Endothelial cell of umbilical vein (primary cell): ENCODE measurements around the gene ATAT1. TPM values are rescaled to one million over a fixed set of nuclear protein-coding genes. Genes with fewer than 3 reads are reported as not detected.

ENCODE experiments used
- BruUV-seq: library from RNA; stranded (reverse); fragments of 400-500 nt; replicated peaks from 2 replicates; lab custom pipeline; 2021; lab: Mats Ljungman, UMichigan
- CTCF ChIA-PET: fragments of 300-600, 350-600 bp; sonication (Branson Sonifier 250); formaldehyde crosslinking; loops from one replicate; lab custom pipeline; 2021; ENCODE audit warnings: antibody characterized with exemption, inconsistent platforms; lab: Charles Lee
- POLR2A ChIA-PET: fragments of 300-600, 350-600 bp; sonication (Branson Sonifier 250); formaldehyde crosslinking; loops from one replicate; lab custom pipeline; 2021; ENCODE audit warnings: antibody characterized with exemption, inconsistent platforms; lab: Charles Lee
- DNase-seq: peaks from one replicate; pipeline ENCODE4 v3.0.0-alpha.2; 2011; ENCODE audit warnings: low read depth, low spot score
- FAIRE-seq: peaks from 2 replicates; lab custom pipeline; 2011; peaks lifted over from hg19 to GRCh38; lab: Jason Lieb, UNC
- H2AFZ ChIP-seq: 2 replicates; pipeline ENCODE4 v1.6.0; 2012; ENCODE audit warnings: low read depth, low read length, control low read depth, inconsistent platforms
- H3K27ac ChIP-seq: 2 replicates; pipeline ENCODE4 v1.5.1; 2011; ENCODE audit warnings: low read depth, mild to moderate bottlenecking, control low read depth, low read length, moderate library complexity; ENCODE audit not compliant: insufficient read depth
- H3K27me3 ChIP-seq, 2 experiments: 2 replicates each; pipeline versions ENCODE4 v1.6.0 to v1.6.1; 2011; ENCODE audit warnings: low read length in 2 of 2, mixed read lengths in 1 of 2; ENCODE audit not compliant: control insufficient read depth in 2 of 2, insufficient read depth in 2 of 2
- H3K36me3 ChIP-seq, 2 experiments: 2 replicates in 1 of 2; 3 replicates in 1 of 2; pipeline ENCODE4 v1.5.1; 2011; ENCODE audit warnings: low read length in 2 of 2, mild to moderate bottlenecking in 1 of 2, moderate library complexity in 1 of 2; ENCODE audit not compliant: control insufficient read depth in 2 of 2, insufficient read depth in 2 of 2; ENCODE audit errors: extremely low read depth in 1 of 2
- H3K4me1 ChIP-seq: 3 replicates; pipeline ENCODE4 v1.5.1; 2011; ENCODE audit warnings: mild to moderate bottlenecking, low read length; ENCODE audit not compliant: control insufficient read depth, insufficient read depth; ENCODE audit errors: extremely low read depth
- H3K4me2 ChIP-seq: 2 replicates; pipeline ENCODE4 v1.6.1; 2011; ENCODE audit warnings: low read length, control low read depth, mixed read lengths; ENCODE audit not compliant: insufficient read depth
- H3K4me3 ChIP-seq, 3 experiments: fragments of 200-600 bp in 1 of 3; sonication (generic), shearing (Covaris generic) in 1 of 3; replicated peaks in 1 of 3; 2 replicates each; pipeline ENCODE4 v1.5.1; 2011 to 2016; ENCODE audit warnings: control low read depth in 3 of 3, low read length in 3 of 3, mild to moderate bottlenecking in 2 of 3, inconsistent platforms in 1 of 3, low read depth in 1 of 3, moderate library complexity in 1 of 3; ENCODE audit not compliant: insufficient read depth in 1 of 3
- H3K79me2 ChIP-seq: 2 replicates; pipeline ENCODE4 v1.6.0; 2012; ENCODE audit warnings: low read length, inconsistent platforms; ENCODE audit not compliant: control insufficient read depth, insufficient read depth
- H3K9ac ChIP-seq: replicated peaks from 2 replicates; pipeline ENCODE3; 2011; ENCODE audit warnings: low read length, control low read depth; ENCODE audit not compliant: insufficient read depth; ENCODE audit errors: extremely low read depth
- H3K9me1 ChIP-seq: replicated peaks from 3 replicates; pipeline ENCODE4 v1.6.0; 2011; ENCODE audit warnings: mild to moderate bottlenecking, low read length; ENCODE audit not compliant: control insufficient read depth, insufficient read depth; ENCODE audit errors: extremely low read depth
- H3K9me3 ChIP-seq: replicated peaks from 2 replicates; pipeline ENCODE4 v1.5.1; 2012; ENCODE audit warnings: low read length, inconsistent platforms; ENCODE audit not compliant: control insufficient read depth, insufficient read depth
- H4K20me1 ChIP-seq: replicated peaks from 2 replicates; pipeline ENCODE3; 2011; ENCODE audit warnings: mild to moderate bottlenecking, low read length; ENCODE audit not compliant: control insufficient read depth, insufficient read depth; ENCODE audit errors: extremely low read depth
- EZH2 ChIP-seq: IDR thresholded peaks from 2 replicates; pipeline ENCODE4 v1.6.1; 2012; ENCODE audit warnings: borderline replicate concordance, low read depth, mild to moderate bottlenecking, moderate library complexity, low read length, inconsistent platforms; ENCODE audit not compliant: severe bottlenecking
- FOS ChIP-seq: IDR thresholded peaks from 2 replicates; pipeline ENCODE4 v1.6.1; 2011; ENCODE audit warnings: mild to moderate bottlenecking, low read length, moderate library complexity, borderline replicate concordance; ENCODE audit not compliant: insufficient read depth
- GATA2 ChIP-seq: IDR thresholded peaks from 2 replicates; pipeline ENCODE4 v1.7.0; 2011; ENCODE audit warnings: low read depth, mild to moderate bottlenecking, moderate library complexity, mixed read lengths, low read length; ENCODE audit not compliant: insufficient read length, insufficient read depth
- JUN ChIP-seq: IDR thresholded peaks from 2 replicates; pipeline ENCODE4 v1.6.1; 2011; ENCODE audit warnings: borderline replicate concordance, low read depth; ENCODE audit not compliant: insufficient read length, insufficient read depth
- MYC ChIP-seq: IDR thresholded peaks from one replicate; pipeline ENCODE4 v1.6.1; 2011; ENCODE audit warnings: mild to moderate bottlenecking, low read depth, low read length
- POLR2A ChIP-seq: IDR thresholded peaks from 2 replicates; pipeline ENCODE4 v1.6.1; 2012; ENCODE audit warnings: low read depth, mild to moderate bottlenecking, control low read depth, low read length
- POLR2AphosphoS5 ChIP-seq: IDR thresholded peaks from 2 replicates; pipeline ENCODE4 v1.6.1; 2012; ENCODE audit warnings: low read depth, mild to moderate bottlenecking, control low read depth, low read length, moderate library complexity; ENCODE audit not compliant: insufficient read depth
- dilution Hi-C: fragments of 300-500 bp; cut with MboI; formaldehyde crosslinking; loops from one replicate; pipeline ENCODE4 v1.15.0; 2019; ENCODE audit warnings: low sequenced_read_pairs; ENCODE audit not compliant: extremely low pct_ligation_motif_present
- intact Hi-C: fragments of 100-400 bp; cut with micrococcal nuclease; formaldehyde crosslinking; loops from one replicate; pipeline ENCODE4 v1.10.0; 2022
- polyA plus RNA-seq, 4 experiments: library from polyadenylated mRNA; depleted of rRNA in 3 of 4; stranded (reverse) in 3 of 4; unstranded in 1 of 4; fragments of >200 nt; gene quantifications; 2 replicates each; pipeline versions ENCODE4 v1.2.1 to v1.2.3, GENCODE V29; 2011 to 2012; ENCODE audit warnings: missing spikeins in 1 of 4
- total RNA-seq: library from RNA; stranded (reverse); gene quantifications from 2 replicates; pipeline ENCODE4 v1.2.3, GENCODE V29; 2021
- TF ChIP-seq, protein P1 (sequence below): IDR thresholded peaks from 2 replicates; pipeline ENCODE4 v1.6.1; 2011; ENCODE audit not compliant: insufficient read depth, insufficient read length
- TF ChIP-seq, protein P2 (sequence below), 2 donors: IDR thresholded peaks; 1 replicate in 1 of 2; 2 replicates in 1 of 2; pipeline ENCODE4 v1.5.1; 2011; ENCODE audit warnings: low read length in 2 of 2, mild to moderate bottlenecking in 2 of 2, moderate library complexity in 2 of 2, control low read depth in 1 of 2, inconsistent platforms in 1 of 2, low read depth in 1 of 2; ENCODE audit not compliant: insufficient read depth in 1 of 2; ENCODE audit errors: extremely low read depth in 1 of 2

The ATAT1 gene
- total and polyA plus RNA-seq, 2 donors (not counting 3 experiments of a cell fraction or from before 2014, with no cell fraction given): 17.4 to 18.4 TPM

DNA sequence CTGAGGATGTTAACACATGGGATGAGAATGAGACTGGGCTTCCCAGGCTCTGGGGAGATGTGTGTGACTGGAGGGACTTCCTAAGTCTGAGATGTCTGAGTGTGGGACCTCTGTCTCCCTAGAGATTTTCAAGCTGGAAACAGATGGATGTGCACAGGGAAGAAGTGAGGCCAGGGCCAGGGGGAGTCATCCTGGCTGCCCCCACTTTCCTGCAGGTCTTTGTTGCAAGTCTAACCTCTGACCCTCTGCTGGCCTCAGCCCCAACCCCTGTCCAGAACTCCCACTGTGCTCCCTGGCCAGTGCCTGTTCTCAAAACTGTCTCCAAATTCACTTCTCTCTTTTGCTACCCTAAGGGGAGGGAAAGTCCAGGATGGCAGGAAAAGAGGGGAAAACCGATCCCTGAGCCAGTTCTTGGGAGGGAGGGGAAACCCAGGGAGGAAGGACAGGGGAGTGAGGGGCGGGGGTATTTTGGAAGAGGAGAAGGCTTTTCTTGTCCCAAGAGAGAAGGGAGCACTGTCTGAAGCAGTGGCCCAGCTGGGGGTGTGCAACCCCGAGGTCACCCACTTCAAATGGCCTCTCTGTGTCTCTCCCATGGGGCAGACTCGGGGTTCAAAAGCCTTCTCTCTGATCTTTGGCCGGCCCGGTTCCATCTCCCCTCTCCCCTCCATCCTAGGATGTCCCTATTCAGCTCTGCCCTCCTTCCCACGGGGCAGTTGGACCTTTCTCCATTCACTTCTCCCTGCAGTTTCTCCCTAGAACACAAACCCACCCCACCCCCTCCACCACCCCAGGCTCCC lies 56.7 kb downstream of the ATAT1 start:
- BruUV-seq: no TSS peak
- intact Hi-C loops (loop anchor here (2.0 kb wide), 1 partner anchor 403 kb away; no protein-coding TSS in a partner anchor), dilution Hi-C loops (no loop called here)

More for the DNA sequence above, 56.7 kb downstream of the ATAT1 start:
- Histone ChIP-seq H3K4me3 (peak overlapping the region; percentile 81 to 93 (median 87)), H3K9me1 (no peaks in the 10 kb centered on the region), H4K20me1 (no peaks in the 10 kb centered on the region), H3K4me2 (peak overlapping the region; percentile 85), H3K79me2 (peaks cover 90% of the 10 kb centered on the region), H3K36me3 (peaks cover 3 to 4% of the 10 kb centered on the region in 2 experiments), H3K9ac (peak overlapping the region; percentile 91), H3K4me1 (peaks cover 43% of the 10 kb centered on the region), H3K27me3 (no peaks in the 10 kb centered on the region), H2AFZ (no peak overlapping the region), H3K9me3 (no peaks in the 10 kb centered on the region), H3K27ac (peak overlapping the region; percentile 94)
- FAIRE-seq: no peak
- TF ChIP-seq MYC: no peak
- TF ChIP-seq POLR2AphosphoS5: no peak
- TF ChIP-seq, protein P1, sequence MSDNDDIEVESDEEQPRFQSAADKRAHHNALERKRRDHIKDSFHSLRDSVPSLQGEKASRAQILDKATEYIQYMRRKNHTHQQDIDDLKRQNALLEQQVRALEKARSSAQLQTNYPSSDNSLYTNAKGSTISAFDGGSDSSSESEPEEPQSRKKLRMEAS: no peak
- TF ChIP-seq POLR2A: no peak
- TF ChIP-seq, protein P2, sequence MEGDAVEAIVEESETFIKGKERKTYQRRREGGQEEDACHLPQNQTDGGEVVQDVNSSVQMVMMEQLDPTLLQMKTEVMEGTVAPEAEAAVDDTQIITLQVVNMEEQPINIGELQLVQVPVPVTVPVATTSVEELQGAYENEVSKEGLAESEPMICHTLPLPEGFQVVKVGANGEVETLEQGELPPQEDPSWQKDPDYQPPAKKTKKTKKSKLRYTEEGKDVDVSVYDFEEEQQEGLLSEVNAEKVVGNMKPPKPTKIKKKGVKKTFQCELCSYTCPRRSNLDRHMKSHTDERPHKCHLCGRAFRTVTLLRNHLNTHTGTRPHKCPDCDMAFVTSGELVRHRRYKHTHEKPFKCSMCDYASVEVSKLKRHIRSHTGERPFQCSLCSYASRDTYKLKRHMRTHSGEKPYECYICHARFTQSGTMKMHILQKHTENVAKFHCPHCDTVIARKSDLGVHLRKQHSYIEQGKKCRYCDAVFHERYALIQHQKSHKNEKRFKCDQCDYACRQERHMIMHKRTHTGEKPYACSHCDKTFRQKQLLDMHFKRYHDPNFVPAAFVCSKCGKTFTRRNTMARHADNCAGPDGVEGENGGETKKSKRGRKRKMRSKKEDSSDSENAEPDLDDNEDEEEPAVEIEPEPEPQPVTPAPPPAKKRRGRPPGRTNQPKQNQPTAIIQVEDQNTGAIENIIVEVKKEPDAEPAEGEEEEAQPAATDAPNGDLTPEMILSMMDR (IDR thresholded peaks at IDR 0.05; ENCODE audit: extremely low read depth in 1 of 2, insufficient read depth in 1 of 2, low read depth in 1 of 2, low read length in 2 of 2): no peak
- TF ChIP-seq GATA2: no peak
- TF ChIP-seq FOS: no peak
- TF ChIP-seq EZH2: no peak
- no peak for TF ChIP-seq JUN
- peak; percentile 39 for DNase-seq
- POLR2A ChIA-PET: interaction anchor here (3.5 kb wide), 1 partner anchor 35 kb away, joined by 18 read pairs; the partner anchor contains the start of gene MDC1
- CTCF ChIA-PET: interaction anchor here (1.1 to 6.6 kb wide), 7 partner anchors 10 to 404 kb away, joined by 4 to 296 read pairs (median 13); partner anchors contain the start of genes DHX16, MDC1 and TUBB
